ENCODE data around the gene GATAD2A. TPM values are rescaled to one million over a fixed set of nuclear protein-coding genes. Genes with fewer than 3 reads are reported as not detected.

Gene GATAD2A
- total and polyA plus RNA-seq, 9 of the 15 experiments (the other 6 are each of a cell fraction or from before 2014, with no cell fraction given), result 2.4 to 226 (median 44.2) TPM

DNA sequence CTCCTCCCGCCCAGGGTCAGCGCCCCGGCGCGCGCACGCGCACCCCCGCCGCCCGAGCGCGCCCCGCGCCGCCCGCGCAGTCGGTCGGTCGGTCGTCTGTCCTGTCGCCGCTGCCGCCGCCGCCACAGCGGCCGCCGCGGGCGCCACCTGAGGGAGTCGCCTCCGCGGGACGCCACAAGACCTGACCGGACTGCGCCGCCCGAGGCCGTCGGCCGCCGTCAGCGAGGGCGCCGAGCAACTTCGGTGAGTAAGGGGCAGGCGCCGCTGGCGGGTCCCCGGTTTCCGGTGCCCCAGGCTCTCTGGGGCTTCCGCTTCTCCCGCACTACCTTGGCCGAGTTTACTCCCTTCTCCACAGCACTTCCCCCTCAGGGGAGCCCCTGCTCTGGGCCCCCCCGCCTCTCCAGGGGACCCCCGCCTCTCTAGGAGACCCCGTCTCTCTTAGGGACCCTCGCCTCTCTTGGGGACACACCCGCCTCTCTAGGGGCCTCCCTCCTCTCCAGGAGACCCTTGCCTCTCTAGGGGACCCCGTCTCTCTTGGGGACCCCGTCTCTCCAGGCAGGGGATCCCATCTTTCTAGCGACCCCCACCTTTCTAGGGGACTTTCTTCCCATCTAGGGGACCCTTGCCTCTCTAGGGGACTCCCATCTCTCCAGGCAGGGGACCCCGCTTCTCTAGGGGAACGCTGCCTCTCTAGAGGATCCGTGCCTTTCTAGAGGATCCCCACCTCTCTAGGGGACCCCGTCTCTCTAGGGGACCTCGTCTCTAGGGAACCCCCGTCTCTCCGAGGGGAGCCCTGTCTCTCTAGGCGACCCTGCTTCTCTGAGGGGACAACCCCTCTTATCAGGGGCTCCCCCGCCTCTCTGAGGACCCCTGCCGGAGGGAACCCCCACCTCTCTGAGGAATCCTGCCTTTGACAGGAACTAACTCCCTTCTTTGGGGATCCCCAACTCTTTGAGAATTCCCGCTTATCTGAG is 19.3 kb upstream of the GATAD2A start (continued):
- TF ChIP-seq RFX5 (IDR thresholded peaks at IDR 0.05; ENCODE audit: low read depth, low read length) (no peak), ZFP30 (CRISPR knock-in tag; IDR thresholded peaks at IDR 0.05; ENCODE audit: borderline replicate concordance) (no peak), E2F3 (CRISPR knock-in tag; IDR thresholded peaks at IDR 0.05) (no peak), FOXK2 (conservative IDR thresholded peaks at IDR 0.05 in 1 of 2, IDR thresholded peaks at IDR 0.05 in 1 of 2; ENCODE audit: low read depth in 2 of 2) (no peak), CBX8 (IDR thresholded peaks at IDR 0.05; ENCODE audit: borderline replicate concordance, extremely low read depth, low read depth, low read length, poor library complexity, severe bottlenecking) (no peak), ZKSCAN3 (CRISPR knock-in tag; IDR thresholded peaks at IDR 0.05) (no peak), PTTG1 (tag; IDR thresholded peaks at IDR 0.05; ENCODE audit: low read depth) (no peak), SRSF9 (IDR thresholded peaks at IDR 0.05; ENCODE audit: borderline replicate concordance, low read depth, low read length) (no peak), BMI1 (IDR thresholded peaks at IDR 0.05; ENCODE audit: low read length) (no peak), BRCA1 (IDR thresholded peaks at IDR 0.05) (no peak), BRCA1 (CRISPR knock-in tag; IDR thresholded peaks at IDR 0.05) (no peak), BRD4 (IDR thresholded peaks at IDR 0.05) (no peak), MXI1 (IDR thresholded peaks at IDR 0.05; ENCODE audit: low read depth, low read length) (no peak), LARP7 (IDR thresholded peaks at IDR 0.05) (no peak), ZNF644 (tag; IDR thresholded peaks at IDR 0.05; ENCODE audit: low read depth) (no peak), TSC22D4 (tag; IDR thresholded peaks at IDR 0.05) (no peak), ZC3H8 (IDR thresholded peaks at IDR 0.05) (no peak), PCBP1 (IDR thresholded peaks at IDR 0.05; ENCODE audit: low read depth, low read length, poor library complexity, severe bottlenecking) (no peak), ZNF224 (CRISPR knock-in tag; IDR thresholded peaks at IDR 0.05) (no peak), ZEB2 (IDR thresholded peaks at IDR 0.05) (no peak), NCOA2 (IDR thresholded peaks at IDR 0.05; ENCODE audit: partially characterized antibody in 2 of 2) (no peak), STAG1 (CRISPR knock-in tag; IDR thresholded peaks at IDR 0.05; ENCODE audit: borderline replicate concordance) (no peak), ILF3 (IDR thresholded peaks at IDR 0.05; ENCODE audit: borderline replicate concordance) (no peak), DACH1 (IDR thresholded peaks at IDR 0.05; ENCODE audit: partially characterized antibody) (no peak), SRSF7 (optimal IDR thresholded peaks at IDR 0.05; ENCODE audit: low read depth, low read length) (no peak), EP400 (IDR thresholded peaks at IDR 0.05) (no peak), POLR2H (tag; IDR thresholded peaks at IDR 0.05; ENCODE audit: low read depth) (0 out of 2 replicates have a peak, but pooled peaks have one; percentile 4)
- TF ChIP-seq, protein P1, sequence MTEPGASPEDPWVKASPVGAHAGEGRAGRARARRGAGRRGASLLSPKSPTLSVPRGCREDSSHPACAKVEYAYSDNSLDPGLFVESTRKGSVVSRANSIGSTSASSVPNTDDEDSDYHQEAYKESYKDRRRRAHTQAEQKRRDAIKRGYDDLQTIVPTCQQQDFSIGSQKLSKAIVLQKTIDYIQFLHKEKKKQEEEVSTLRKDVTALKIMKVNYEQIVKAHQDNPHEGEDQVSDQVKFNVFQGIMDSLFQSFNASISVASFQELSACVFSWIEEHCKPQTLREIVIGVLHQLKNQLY (CRISPR knock-in tag; conservative IDR thresholded peaks at IDR 0.05), result no peak
- TF ChIP-seq, protein P2, sequence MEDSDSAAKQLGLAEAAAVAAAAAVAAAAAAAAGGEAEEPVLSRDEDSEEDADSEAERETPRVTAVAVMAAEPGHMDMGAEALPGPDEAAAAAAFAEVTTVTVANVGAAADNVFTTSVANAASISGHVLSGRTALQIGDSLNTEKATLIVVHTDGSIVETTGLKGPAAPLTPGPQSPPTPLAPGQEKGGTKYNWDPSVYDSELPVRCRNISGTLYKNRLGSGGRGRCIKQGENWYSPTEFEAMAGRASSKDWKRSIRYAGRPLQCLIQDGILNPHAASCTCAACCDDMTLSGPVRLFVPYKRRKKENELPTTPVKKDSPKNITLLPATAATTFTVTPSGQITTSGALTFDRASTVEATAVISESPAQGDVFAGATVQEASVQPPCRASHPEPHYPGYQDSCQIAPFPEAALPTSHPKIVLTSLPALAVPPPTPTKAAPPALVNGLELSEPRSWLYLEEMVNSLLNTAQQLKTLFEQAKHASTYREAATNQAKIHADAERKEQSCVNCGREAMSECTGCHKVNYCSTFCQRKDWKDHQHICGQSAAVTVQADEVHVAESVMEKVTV (CRISPR knock-in tag; IDR thresholded peaks at IDR 0.05), result no peak
